ENCODE results near the gene FBXO21. TPM values are rescaled to one million over a fixed set of nuclear protein-coding genes. Genes with fewer than 3 reads are reported as not detected.

The FBXO21 gene
- total RNA-seq, 2 experiments from 2014 or later, result 22.8 to 28.2 TPM

DNA sequence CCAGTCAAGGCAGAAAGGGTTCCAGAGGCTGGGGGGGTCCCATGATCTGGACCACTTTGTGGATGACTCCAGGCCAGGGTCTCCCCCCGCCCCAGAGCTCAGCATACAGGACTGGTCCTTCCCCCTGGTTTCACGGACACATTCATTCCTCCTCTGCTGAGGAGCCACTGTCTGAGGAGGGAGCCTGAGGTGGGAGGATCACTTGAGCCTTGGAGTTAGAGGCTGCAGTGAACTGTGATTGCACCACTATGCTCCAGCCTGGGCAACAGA lies 97.8 kb downstream of the FBXO21 start:
- POLR2A ChIA-PET, result no interaction called here
- CTCF ChIA-PET, result no interaction called here
- Mint-ChIP-seq H3K36me3 (ENCODE audit: low read depth) (peaks cover 7% of the 10 kb centered on the region), H3K4me3 (no peak overlapping the region), H3K27me3 (peaks cover 8% of the 10 kb centered on the region), H3K4me1 (peaks cover 3% of the 10 kb centered on the region), H3K9me3 (ENCODE audit: low read depth) (peaks cover 7% of the 10 kb centered on the region), H3K27ac (no peak overlapping the region)
- ATAC-seq, result no peak
- DNase-seq, result no peak
- intact Hi-C loops (cut with DNase I, micrococcal nuclease), result no loop called here

Other genes starting within 250 kb of the FBXO21 start
- 10 to 100 TPM; 28.9 to 30.2 TPM for gene TESC, start 91.1 kb downstream of the FBXO21 start, total RNA-seq
- gene NOS1, start 171.2 kb upstream of the FBXO21 start, total RNA-seq, result not detected

Measured in activated CD4-positive, alpha-beta T cell treated with anti-CD3 and anti-CD28 coated beads for 36 hours (primary cell).